NCI-H510A treated with DMSO at 0.1 percent for 48 hours (cell line): ENCODE data around the gene LIMS1.
"Not testable (repeated sequence)": the region's sequence is repeated elsewhere in the genome, so short reads cannot be mapped to it uniquely, and the experiment has no call there.

Experiments
- DNase-seq: peaks from one replicate; lab custom pipeline; 2025; lab: John Stamatoyannopoulos, UW

The LIMS1 gene

GRCh38 chr2:108664089-108664488, 129.8 kb downstream of the LIMS1 start:
- not testable (repeated sequence) for DNase-seq

DNA sequence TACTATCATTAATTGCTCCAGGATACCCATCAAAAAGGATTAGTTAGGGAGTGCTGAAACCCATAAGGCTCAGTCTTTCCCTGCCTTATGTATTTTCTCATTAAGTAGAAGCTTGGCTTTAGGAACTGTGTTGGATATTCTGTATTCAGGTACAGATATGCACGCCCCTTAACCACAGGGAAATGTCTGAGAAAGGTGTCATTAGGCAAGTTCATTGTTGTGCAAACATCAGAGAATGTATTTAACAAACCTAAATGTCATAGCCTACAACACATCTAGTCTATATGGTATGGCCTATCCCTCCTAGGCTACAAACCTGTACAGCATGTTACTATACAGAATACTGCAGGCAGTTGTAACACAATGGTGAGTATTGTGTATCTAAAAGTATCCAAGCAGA, 130.7 kb downstream of the LIMS1 start:
- DNase-seq = not testable (repeated sequence)

DNA sequence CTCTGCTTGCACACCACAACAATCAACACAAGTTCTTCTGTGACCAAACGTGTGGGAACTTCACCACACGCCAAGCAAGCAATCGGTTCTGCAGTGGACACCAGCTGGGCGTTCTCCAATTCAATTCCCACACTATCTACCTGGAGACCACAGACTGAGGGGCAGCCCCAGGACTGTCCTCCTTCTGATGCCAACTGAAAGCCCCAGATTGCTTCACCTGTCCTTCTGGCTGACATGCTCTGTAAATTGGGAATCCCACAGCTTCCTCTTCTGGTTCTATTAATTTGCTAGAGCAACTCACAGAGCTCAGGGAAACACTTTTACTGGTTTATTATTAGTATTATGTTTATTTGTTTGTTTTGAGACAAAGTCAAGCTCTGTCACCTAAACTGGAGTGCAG, 131.7 kb downstream of the LIMS1 start:
- DNase-seq = not testable (repeated sequence)

DNA sequence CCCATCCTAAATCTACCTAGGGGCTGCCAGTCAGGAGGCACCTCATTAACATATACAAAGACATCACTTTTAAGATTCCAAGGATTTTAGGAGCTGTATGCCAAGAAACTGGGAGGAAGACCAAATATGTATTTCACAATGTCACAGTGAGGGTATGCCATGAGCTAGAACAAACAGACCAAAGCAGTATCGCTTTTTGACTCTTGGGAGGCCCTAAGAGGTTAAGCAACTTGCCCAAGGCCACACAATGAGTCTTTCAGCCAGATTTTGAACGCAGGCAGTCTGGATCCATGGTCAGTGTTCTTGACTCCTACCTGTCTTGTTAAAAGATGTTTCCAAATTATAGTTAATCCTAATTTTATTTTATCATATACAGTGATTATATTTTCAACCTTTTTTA, 132.9 kb downstream of the LIMS1 start:
- not testable (repeated sequence) for DNase-seq

DNA sequence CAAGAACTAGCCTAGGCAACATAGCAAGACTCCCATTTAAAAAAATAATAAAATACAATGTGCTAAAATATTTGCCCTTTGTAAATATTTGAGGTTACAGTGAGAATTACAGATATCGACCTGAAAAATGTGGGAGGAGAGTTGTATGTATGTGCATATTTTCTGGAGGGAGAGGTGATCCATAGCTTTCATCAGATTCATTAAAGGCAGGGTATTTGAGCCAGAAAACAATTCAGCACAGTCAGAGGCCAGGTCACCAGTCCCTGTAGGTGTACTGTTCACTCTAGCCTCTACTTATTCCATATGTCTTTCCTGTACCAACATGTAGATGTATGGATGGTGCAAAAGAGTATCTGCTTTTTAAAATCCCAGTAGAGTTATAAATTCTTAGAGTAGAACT, 136.0 kb downstream of the LIMS1 start:
- DNase-seq = not testable (repeated sequence)

GRCh38 chr2:108672200-108672805, 138.0 kb downstream of the LIMS1 start:
- DNase-seq = not testable (repeated sequence)

DNA sequence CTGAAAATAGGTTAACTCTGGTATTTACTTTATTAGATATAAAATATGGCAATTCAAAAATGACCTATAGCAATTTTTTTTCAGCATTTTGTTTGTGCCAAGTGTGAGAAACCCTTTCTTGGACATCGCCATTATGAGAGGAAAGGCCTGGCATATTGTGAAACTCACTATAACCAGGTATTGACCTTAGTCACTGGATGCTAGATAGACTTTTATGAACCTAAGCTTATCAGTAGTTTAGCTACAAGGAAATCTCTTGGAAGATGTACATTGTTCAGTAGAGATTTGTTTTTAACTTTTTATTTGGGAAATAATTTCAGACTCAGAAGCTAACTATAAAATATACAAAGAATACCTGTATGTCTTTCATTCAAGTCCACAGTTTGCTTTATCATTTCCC, 142.3 kb downstream of the LIMS1 start:
- DNase-seq = not testable (repeated sequence)

- DNase-seq = not testable (repeated sequence)
These were observed 143.0 kb downstream of the LIMS1 start for GRCh38 chr2:108677239-108677744.

- DNase-seq = peak; percentile 70
These were observed 144.0 kb downstream of the LIMS1 start for GRCh38 chr2:108678198-108678651.

DNA sequence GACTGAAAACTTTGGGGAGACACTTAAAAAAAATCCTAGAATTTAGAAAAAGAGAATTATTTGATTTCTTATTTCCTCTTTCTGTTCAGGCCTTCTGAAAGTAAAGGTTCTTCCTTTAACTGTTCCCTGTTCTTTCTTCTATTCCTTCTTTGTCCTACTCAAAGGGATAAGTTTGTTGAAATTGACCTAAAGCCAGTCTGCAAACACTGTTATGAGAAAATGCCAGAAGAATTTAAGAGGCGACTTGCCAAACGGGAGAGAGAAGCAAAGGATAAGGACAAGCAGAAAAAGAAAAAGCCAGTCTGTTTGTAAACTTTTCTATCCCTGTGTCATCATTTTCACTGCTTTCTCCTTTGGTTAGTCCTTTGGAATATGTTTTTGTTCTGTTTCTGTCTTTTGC, 146.5 kb downstream of the LIMS1 start:
- not testable (repeated sequence) for DNase-seq

DNA sequence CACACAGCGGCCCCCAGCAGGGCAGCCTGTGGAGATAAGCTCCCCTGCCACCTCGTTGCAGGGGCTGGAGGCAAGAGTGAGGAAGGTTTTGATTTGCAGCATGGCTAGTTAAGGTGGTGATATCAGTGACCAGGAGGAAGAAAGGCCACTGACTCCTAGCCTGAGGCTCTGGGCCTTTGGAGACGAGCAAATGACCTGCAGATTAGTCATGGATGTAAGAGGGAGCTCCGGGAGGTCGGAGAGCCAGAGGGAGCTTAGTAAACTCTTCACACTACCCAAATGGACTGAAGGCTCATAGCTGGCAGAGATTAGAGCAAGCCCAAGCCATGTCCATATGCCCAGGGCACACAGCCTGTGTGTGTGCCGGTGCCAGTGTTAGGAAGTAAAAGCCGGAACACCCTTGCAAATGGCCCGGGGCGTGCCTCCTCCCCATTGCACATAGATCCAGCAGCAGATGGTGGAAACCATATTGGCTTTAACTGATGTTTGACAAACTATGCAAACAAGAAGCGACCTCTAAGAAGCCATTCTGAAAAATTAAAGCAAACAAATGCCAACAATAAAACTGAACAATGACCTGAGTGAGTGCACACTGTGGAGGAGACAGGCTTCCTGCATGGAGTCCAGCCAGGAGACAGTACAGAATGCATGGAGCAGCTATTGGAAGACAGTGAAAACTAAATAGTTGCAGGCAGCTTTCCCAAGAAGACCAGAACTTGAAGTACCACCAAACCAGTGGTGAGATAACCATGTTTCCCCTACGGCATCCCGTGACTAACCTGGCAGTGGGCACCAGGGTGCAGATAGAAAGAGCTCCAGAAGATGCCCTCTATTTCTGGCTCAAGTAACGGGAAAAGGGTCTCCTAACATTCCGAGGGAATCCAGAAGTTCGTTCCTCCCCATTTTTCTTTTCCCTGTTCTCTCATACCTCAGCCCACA, 154.8 kb downstream of the LIMS1 start:
- DNase-seq = peak; percentile 19

GRCh38 chr2:108690001-108690400, 155.7 kb downstream of the LIMS1 start:
- not testable (repeated sequence) for DNase-seq

GRCh38 chr2:108691447-108691846, 157.2 kb downstream of the LIMS1 start:
- DNase-seq = no peak

GRCh38 chr2:108701208-108701607, 166.9 kb downstream of the LIMS1 start:
- DNase-seq = no peak

GRCh38 chr2:108701806-108702205, 167.5 kb downstream of the LIMS1 start:
- no peak for DNase-seq

- DNase-seq = no peak
These were observed 170.6 kb downstream of the LIMS1 start for GRCh38 chr2:108704871-108705270.

- DNase-seq = no peak
These were observed 173.0 kb downstream of the LIMS1 start for GRCh38 chr2:108707300-108707699.

GRCh38 chr2:108716971-108717370, 182.7 kb downstream of the LIMS1 start:
- not testable (repeated sequence) for DNase-seq

DNA sequence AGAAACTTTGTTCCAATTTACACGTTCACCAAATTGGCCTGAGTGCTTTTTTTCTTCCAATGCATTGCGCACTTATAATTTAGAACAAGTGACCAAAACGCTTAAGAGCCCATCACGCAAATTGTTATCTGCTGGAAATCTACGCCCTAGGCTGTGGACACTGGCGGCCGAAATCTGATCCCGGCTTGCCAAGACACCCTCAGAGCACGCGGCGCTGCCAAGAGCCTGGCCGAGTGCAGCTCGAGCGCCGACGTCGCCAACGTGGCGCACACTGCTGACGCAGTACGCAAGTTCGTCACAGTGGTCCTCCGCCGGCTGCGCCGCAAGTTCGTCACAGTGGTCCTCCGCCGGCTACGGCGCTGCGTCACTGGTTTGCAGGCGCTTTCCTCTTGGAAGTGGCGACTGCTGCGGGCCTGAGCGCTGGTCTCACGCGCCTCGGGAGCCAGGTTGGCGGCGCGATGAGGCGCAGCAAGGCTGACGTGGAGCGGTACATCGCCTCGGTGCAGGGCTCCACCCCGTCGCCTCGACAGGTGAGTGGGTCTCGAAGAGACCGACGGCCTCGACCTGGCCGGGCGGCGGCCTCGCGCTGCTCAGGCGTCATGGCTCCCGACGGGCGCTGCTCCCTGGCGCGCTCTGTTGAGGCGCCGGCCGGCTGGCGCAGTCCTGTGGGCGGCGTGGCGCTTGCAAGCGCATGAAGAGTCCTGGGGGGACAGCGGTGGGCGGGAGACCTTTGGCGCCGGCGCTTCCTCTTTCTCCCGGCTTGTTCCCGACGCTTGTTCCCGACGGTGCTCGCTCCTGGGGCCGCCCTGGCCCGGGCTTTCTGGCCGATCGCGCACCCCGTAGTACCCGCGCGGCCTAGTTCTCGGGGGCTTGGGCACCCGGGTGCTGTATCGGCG, 185.1 kb downstream of the LIMS1 start, which contains the start of gene RANBP2:
TSS of gene RANBP2 (plus strand) at position 334 of the 896 bp plus-strand sequence. CDS start at position 459, 125 bp downstream.
- DNase-seq = peak; percentile 87

- not testable (repeated sequence) for DNase-seq
These were observed 191.8 kb downstream of the LIMS1 start for GRCh38 chr2:108726048-108726447.

DNA sequence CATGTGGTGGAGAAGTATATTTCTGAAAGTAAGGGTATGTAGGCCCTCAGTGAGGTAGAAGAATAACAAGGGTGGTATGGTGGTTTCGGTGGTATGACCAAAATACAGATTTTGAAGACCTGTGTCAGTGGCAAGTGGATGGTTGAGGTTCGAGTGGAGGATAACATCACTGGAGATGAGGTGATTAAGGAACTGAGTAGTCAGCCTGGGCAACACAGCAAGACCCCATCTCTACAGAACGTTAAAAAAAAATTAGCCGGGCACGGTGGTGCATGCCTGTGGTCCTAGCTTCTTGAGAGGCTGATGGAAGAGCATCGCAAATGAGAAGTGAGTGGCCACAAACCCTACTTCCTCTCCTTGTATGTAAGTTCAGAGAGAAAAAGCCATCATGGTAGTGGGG, 200.4 kb downstream of the LIMS1 start:
- not testable (repeated sequence) for DNase-seq
